Smooth muscle cell of the umbilical artery (primary cell): ENCODE results near the gene C3orf49. TPM values are rescaled to one million over a fixed set of nuclear protein-coding genes. Genes with fewer than 3 reads are reported as not detected.

Experiments
- total RNA-seq: library from RNA; depleted of rRNA; stranded (reverse); fragments of >200 nt; gene quantifications from 2 replicates; pipeline ENCODE4 v1.2.3, GENCODE V29; 2014

C3orf49 gene, protein sequence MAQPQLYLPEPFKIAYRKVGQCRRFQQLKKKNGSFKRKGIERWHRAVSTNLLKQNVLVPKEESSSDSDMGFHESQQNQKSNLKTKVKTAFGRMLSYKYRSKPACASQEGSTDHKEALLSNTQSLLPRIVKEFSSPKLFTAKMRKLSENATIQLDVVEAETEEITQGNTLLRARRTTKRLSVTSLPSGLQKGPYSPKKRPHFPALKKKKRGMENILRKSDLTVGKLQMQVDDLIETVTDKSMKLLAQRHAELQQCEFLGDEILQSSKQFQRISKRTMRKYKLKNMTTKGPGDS
- not detected in 2 replicates for total RNA-seq

GRCh38 chr3:63819151-63819398, at the start of gene C3orf49:
Gene C3orf49 (plus strand): TSS chr3:63819299. CDS start chr3:63819472, 173 bp downstream.

GRCh38 chr3:63863150-63864007, 44.3 kb downstream of the C3orf49 start, which contains the start of the genes ATXN7 and THOC7:
Gene ATXN7 (plus strand): TSS chr3:63863867. CDS start chr3:63912599, 48,732 bp downstream.
Gene THOC7 (minus strand): TSS chr3:63863805. CDS start chr3:63863790, 15 bp downstream.

Other genes starting within 250 kb of the C3orf49 start
- not detected in 2 replicates for gene SNTN, start 166.6 kb upstream of the C3orf49 start, total RNA-seq
- gene THOC7, start 44.5 kb downstream of the C3orf49 start, total RNA-seq, result 42.2 and 51.5 TPM in 2 replicates
- gene ATXN7, start 44.6 kb downstream of the C3orf49 start, total RNA-seq, result 10.4 and 13.6 TPM in 2 replicates
- not detected in 2 replicates for gene SCAANT1, start 93.1 kb downstream of the C3orf49 start, total RNA-seq
- gene PSMD6, start 204.2 kb downstream of the C3orf49 start, total RNA-seq, result 98.9 and 103 TPM in 2 replicates